NCI-H524 treated with DMSO at 0.1 percent for 48 hours (cell line): ENCODE measurements around the gene CYP27A1.
"Not testable (repeated sequence)": the region's sequence is repeated elsewhere in the genome, so short reads cannot be mapped to it uniquely, and the experiment has no call there.

ENCODE experiments used
- DNase-seq: peaks from one replicate; lab custom pipeline; 2025; lab: John Stamatoyannopoulos, UW

CYP27A1 gene

GRCh38 chr2:218781691-218782527 is at the start of gene CYP27A1:
Gene CYP27A1, plus strand, starts transcription at chr2:218782147. Its CDS starts 36 bp downstream, at chr2:218782183.
- no peak for DNase-seq

- no peak for DNase-seq
These were observed 49.2 kb upstream of the CYP27A1 start for GRCh38 chr2:218732761-218733158.

DNA sequence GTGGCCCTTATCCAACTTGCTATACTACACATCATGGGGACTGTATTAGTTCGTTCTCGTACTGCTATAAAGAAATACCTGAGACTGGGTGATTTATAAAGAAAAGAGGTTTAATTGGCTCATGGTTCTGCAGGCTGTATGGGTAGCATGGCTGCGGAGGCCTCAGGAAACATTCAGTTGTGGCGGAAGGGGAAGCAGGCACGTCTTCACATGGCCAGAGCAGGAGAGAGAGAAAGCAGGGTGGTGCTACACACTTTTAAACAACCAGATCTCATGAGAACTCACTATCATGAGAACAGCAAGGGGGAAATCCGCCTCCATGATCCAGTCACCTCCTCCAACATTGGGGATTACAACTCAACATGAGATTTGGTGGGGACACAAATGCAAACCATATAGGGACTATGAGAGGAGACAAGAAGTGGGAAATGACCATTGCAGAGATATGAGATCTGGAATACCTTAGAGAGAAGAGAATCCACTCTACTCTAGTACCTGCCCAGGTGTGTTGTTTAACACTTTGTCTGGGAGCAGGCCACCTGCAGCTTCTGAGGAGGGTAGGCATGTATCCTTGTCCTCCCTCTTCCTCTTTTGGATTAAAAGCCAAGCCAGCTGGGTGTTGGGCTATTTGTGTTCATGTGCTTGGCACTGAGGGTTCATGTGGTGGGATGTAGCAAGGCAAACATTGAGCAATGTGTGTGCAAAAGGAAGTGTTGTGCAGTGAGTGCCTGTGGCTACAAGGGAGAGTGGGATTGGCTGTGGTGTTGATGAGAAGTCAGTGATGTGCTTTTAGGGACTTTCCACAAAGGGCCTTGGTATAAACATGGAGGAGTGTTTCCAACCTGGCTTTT is 48.6 kb upstream of the CYP27A1 start:
- no peak for DNase-seq

DNA sequence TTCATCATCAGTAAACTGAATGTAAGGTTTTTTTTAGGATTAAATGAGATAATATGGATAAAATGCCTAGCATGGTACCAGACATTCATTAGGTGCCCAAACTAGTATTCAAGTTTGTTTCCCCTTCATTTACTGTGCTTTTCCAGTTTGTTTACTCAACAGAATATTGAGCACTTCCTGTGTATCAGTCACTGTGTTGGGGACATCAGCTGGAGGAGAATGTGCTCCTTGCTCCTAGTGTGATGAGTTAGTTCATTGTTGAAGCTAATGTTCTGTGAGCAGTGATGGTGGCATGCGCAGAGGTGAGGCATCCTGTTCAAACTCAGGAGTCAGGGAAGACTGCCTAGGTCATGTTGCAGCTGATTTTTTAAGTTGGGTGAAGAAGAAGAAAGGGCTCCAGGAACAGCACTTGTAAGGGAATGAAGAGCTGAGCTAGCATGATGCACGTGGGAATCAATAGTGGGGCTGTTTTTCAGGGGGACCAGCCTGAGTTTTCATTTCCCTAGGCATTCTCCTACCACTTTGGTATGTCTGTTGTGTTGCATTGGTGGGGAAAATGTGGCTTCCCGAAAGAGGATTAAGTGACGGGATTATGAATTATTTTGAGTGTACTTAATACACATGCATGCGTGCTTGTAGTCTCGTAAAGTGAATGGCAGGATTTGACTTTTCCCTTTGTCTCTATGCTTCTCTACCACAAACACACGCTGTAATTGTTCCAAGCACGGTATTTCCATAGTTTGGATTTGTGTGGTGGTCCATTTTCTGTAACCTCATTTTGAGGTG is 47.6 kb upstream of the CYP27A1 start:
- DNase-seq, result peak; percentile 2

DNA sequence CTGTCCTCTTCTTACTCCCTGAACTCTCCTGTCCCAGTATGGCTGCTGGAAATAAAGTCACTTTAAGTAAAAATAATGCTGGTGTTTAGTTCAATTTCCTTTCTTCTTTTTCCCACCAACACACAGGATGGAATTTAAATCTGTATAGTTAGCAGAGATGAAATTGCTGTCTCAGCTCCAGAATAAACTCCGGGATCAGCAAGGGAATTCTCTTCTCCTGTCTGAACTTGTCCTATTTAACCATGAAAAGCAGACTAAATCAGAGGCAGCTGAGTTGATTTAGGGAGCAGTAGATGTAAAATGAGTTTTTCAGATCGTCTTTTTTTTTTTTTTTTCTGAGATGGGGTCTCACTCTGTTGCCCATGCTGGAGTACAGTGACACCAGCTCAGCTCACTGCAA is 45.4 kb upstream of the CYP27A1 start:
- DNase-seq, result no peak

DNA sequence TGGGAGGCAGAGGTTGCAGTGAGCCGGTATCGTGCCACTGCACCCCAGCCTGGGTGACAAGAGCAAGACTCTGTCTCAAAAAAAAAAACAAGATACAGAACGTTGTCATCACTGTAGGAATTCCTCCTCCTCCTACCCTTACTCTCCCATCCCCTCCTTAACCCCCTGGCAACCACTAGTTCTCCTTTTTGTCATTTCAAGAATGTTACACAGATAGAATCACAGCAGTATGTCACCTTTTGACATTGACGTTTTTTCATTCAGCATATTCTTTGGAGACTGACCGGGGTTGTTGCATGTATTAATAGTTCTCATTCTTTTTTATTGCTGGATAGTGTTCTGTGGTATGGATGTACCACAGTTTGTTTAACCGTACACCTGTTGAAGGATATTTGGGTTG is 38.9 kb upstream of the CYP27A1 start:
- DNase-seq, result no peak

DNA sequence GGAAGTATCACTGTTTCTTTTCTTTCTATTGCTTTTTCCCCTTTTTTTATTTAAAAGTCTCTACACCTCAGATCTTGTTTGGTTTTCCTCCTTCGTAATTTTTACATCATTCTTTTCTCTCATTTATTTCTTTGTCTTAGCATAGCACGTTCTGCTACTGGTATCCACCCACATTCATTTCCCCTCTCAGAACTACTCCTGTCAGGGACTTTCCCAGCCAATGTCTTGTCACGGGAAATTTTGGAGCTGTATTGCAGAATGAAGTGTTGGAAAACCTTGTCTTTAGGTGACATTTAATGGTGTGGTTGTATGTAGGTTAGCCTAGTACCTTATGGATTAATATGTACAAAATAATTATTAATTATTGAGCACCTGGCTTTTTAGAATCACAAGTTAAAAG is 37.3 kb upstream of the CYP27A1 start:
- DNase-seq, result no peak

DNA sequence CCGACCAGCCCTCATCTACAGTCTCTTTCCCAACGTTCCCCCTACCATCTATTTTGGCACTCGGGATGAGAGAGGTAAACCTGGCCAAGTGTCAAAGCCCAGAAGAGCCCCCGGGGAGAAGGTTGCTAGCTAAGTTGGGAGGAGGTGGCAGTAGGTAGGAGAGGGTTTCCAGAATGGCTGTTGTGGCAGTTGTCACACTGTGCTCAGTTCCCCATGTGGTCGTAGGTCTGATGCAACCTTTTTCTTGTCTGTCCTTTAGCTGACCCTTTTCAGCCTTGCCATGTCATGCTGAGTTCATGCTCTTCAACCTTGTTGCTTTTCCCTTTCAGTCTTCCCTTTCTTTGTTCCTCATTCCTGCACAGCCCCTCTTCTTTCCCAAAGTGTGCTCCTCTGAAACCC is 36.8 kb upstream of the CYP27A1 start:
- DNase-seq, result no peak

DNA sequence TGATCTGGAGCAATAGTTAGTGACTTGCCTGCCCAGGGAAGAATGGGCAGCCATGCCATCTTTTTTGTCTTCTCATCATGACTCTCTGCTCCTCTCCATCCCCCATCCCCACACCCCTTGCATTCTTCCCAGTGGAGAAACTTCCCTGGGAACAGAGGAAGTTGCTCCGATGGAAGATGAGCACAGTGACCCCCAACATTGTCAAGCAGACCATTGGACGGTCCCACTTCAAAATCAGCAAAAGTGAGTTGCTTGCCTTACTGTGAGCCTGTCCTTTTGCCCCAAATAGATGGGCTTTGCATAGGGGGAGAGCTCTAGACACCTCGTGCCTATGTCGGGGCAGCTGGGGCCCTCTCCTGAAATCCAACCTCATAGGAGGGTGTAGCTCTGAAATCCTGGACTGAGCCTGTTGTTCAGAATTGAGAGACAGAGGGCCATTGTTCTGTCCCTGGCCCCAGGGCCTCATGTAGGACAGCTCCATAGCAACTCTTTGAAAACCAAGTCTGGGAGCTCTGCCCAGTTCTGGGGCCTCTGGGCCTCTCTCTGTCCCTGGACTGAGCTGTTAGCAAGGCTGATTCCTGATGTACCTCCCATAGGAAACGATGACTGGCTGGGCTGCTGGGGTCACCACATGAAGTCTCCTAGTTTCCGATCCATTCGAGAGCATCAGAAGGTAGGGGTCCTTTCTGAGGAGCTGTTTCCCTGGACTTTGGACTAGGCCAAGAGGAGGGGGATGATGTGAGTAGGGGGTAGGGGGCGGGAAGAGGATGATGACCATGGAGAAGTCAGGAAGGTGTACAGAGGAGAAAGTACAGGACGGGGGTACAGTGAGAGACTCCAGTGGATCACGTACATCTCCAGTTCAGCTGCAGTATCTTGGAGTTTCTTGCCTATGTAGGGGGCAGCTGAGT is 36.1 kb upstream of the CYP27A1 start:
- DNase-seq, result no peak

GRCh38 chr2:218746470-218746795 is 35.5 kb upstream of the CYP27A1 start:
- no peak for DNase-seq

DNA sequence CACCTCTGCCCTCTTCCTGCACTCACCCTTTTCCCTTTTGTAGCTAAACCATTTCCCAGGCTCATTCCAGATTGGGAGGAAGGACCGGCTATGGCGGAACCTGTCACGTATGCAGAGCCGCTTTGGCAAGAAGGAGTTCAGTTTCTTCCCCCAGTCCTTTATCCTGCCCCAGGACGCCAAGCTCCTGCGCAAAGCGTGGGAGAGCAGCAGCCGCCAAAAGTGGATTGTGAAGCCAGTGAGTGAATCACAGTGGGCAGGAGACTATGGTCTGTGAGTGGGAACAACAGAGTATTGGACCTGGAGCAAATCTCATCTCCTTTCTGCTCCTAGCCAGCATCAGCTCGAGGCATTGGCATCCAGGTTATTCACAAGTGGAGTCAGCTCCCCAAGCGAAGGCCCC is 35.0 kb upstream of the CYP27A1 start:
- no peak for DNase-seq

DNA sequence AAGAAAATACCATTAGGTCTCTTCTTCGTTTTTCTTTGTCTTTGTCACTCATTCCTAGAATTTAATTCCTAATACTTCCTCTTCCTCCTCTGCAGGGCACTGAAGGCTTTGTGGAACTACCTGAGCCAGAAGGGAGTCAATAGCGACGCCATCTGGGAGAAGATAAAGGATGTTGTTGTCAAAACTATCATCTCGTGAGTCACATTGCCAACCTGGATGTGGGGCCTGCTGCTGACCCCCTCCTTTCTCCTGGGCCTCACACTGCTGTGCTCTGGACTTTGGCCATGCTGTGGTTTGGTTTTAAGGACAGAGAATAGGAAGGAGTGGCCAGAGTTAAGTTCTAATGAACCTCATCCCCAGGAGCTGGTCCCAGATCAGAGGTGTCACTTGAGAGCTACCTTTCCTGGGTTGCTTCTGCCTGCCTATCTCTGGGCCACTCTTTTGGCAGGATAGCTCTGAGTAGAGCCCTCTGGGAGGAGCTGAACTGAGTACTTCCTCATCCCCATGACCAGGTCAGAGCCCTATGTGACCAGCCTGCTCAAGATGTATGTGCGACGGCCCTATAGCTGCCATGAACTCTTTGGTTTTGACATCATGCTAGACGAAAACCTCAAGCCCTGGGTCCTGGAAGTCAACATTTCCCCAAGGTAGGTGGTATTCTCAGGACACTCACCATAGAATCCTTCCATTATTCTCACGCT is 33.1 kb upstream of the CYP27A1 start:
- no peak for DNase-seq

- DNase-seq, result no peak
These were observed 27.7 kb upstream of the CYP27A1 start for GRCh38 chr2:218754201-218754600.

GRCh38 chr2:218754781-218755180 is 27.2 kb upstream of the CYP27A1 start:
- no peak for DNase-seq

GRCh38 chr2:218755198-218755566 is 26.8 kb upstream of the CYP27A1 start:
- DNase-seq, result no peak

GRCh38 chr2:218755567-218756404 is 26.2 kb upstream of the CYP27A1 start:
- no peak for DNase-seq

DNA sequence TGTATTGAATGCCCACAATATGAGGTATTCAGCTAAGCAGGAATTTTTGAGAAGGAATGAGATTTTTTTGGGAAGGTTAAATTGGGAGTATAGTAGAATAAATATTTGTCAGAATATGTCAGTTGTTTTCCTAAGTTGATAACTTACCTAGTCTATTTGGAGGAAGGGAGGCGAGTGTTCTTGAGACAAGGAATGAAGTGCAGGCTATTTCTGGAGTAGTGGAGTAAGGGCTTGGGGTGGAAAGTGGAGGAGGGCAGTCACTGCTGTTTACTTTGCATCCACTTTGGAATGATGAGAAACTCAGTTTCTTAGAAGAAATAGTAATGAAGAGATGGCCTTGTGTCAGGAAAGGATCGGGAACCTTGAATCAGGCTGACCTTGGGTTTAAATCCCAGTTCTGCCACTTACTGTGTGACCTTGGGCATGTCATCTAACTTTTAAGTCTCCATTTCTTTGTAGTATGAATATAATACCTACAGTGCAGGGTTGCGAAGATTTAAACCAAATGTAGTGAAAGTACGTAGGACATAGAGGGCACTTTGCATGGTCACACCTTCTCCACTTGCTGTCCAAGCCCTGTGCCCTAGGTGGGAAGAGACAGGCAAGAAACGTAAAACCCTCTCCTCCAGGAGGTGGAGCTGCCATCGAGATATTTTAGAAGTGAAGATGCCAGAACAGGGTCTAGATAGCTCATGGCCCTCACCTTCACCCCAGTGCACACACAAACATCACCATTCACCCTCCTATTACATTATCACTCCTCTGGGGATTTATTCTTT is 25.2 kb upstream of the CYP27A1 start:
- no peak for DNase-seq

GRCh38 chr2:218761795-218762194 is 20.2 kb upstream of the CYP27A1 start:
- no peak for DNase-seq

DNA sequence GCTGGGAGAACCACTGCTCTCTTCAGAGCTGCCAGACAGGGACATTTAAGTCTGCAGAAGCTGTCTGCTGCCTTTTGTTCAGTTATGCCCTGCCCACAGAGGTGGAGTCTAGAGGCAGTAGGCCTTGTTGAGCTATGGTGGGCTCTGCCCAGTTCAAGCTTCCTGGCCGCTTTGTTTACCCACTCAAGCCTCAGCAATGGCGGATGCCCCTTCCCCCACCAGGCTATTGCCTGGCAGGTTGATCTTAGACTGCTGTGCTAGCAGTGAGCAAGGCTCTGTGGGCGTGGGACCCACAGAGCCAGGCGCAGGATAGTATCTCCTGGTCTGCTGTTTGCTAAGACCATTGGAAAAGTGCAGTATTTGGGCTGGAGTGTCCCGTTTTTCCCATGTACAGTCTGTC is 9.2 kb upstream of the CYP27A1 start:
- DNase-seq, result not testable (repeated sequence)
